ENCODE data around the gene MICAL3.

DNA sequence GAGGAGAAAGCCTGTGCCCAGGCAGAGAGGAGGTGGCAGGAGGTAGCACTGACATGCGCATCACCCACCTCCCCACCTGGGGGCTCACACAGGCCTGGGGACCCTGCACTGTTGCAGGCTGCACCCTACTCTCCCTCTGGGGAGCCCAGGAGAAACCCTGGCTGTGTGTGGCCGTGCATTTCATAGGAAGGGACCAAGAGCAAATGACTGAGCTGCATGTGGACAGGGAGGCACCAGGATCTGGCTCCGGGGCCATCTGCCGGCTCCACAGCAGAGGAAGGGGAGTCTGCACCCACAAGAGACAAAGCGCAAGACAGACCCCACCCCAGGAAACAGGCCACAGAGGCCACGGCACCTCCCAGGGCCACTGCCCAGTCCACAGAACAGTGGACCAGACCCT lies 272.8 kb downstream of the MICAL3 start:
- TF ChIP-seq, protein P1, sequence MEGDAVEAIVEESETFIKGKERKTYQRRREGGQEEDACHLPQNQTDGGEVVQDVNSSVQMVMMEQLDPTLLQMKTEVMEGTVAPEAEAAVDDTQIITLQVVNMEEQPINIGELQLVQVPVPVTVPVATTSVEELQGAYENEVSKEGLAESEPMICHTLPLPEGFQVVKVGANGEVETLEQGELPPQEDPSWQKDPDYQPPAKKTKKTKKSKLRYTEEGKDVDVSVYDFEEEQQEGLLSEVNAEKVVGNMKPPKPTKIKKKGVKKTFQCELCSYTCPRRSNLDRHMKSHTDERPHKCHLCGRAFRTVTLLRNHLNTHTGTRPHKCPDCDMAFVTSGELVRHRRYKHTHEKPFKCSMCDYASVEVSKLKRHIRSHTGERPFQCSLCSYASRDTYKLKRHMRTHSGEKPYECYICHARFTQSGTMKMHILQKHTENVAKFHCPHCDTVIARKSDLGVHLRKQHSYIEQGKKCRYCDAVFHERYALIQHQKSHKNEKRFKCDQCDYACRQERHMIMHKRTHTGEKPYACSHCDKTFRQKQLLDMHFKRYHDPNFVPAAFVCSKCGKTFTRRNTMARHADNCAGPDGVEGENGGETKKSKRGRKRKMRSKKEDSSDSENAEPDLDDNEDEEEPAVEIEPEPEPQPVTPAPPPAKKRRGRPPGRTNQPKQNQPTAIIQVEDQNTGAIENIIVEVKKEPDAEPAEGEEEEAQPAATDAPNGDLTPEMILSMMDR (IDR thresholded peaks at IDR 0.05): no peak
- TF ChIP-seq MYC (IDR thresholded peaks at IDR 0.05; ENCODE audit: borderline replicate concordance, low read length) (no peak), HDAC2 (IDR thresholded peaks at IDR 0.05) (no peak), RFX5 (IDR thresholded peaks at IDR 0.05) (no peak), RAD21 (conservative IDR thresholded peaks at IDR 0.05 in 1 of 2, IDR thresholded peaks at IDR 0.05 in 1 of 2) (no peak), EP300 (IDR thresholded peaks at IDR 0.05) (no peak), POLR2A (IDR thresholded peaks at IDR 0.05; ENCODE audit: low read length) (no peak), CHD2 (IDR thresholded peaks at IDR 0.05; ENCODE audit: low read length, partially characterized antibody) (no peak), BHLHE40 (IDR thresholded peaks at IDR 0.05; ENCODE audit: low read depth, low read length) (no peak), CEBPB (IDR thresholded peaks at IDR 0.05) (no peak)
- TF ChIP-seq, protein P2, sequence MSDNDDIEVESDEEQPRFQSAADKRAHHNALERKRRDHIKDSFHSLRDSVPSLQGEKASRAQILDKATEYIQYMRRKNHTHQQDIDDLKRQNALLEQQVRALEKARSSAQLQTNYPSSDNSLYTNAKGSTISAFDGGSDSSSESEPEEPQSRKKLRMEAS (IDR thresholded peaks at IDR 0.05): no peak
